Upper lobe of right lung (tissue), 1 donor: ENCODE results near the gene TNFRSF1B. TPM values are rescaled to one million over a fixed set of nuclear protein-coding genes. Genes with fewer than 3 reads are reported as not detected.

ENCODE experiments used
- ATAC-seq: fragments of 200-7000 bp; cut with Tn5 transposase; one replicate; pipeline ENCODE4 v1.9.1; 2020; ENCODE audit warnings: mild to moderate bottlenecking, moderate library complexity
- DNase-seq: peaks from one replicate; pipeline ENCODE4 v3.0.0-alpha.2; 2020
- H3K27ac ChIP-seq: fragments of 200-600 bp; one replicate; pipeline ENCODE4 v1.8.0; 2022
- H3K27me3 ChIP-seq: fragments of 200-600 bp; one replicate; pipeline ENCODE4 v1.8.0; 2022; ENCODE audit warnings: mild to moderate bottlenecking
- H3K36me3 ChIP-seq: fragments of 200-600 bp; one replicate; pipeline ENCODE4 v1.8.0; 2022
- H3K4me1 ChIP-seq: fragments of 200-600 bp; one replicate; pipeline ENCODE4 v1.8.0; 2022
- H3K4me3 ChIP-seq: fragments of 200-600 bp; one replicate; pipeline ENCODE4 v1.8.0; 2022; ENCODE audit warnings: mild to moderate bottlenecking
- H3K9me3 ChIP-seq: fragments of 200-600 bp; one replicate; pipeline ENCODE4 v1.8.0; 2022
- CTCF ChIP-seq: fragments of 200-600 bp; IDR thresholded peaks from one replicate; pipeline ENCODE4 v1.8.0; 2022; ENCODE audit warnings: antibody characterized with exemption
- intact Hi-C: fragments of 100-400 bp; cut with DNase I; formaldehyde crosslinking; loops from one replicate; pipeline ENCODE4 v1.11.0; 2022
- total RNA-seq: library from RNA; stranded (reverse); fragmentation: NEBNext Ultra II Directional; extraction: Animal tissue kit (Norgen Biotek cat#: 25700); gene quantifications from one replicate; pipeline ENCODE4 v1.2.1, GENCODE V29; 2021
- donor health status: DM: no; HTN: yes; CAD: no; lungs with severe emphysema.

TNFRSF1B gene
- total RNA-seq, 1 donor from 2014 or later: 62.4 TPM

- Histone ChIP-seq H3K4me3 (no peak overlapping the region), H3K27ac (peak overlapping the region; percentile 42), H3K9me3 (no peaks in the 10 kb centered on the region), H3K27me3 (no peaks in the 10 kb centered on the region), H3K36me3 (no peaks in the 10 kb centered on the region), H3K4me1 (peaks cover 19% of the 10 kb centered on the region)
- no peak for TF ChIP-seq CTCF
- intact Hi-C loops: loop anchor here (5.0 kb wide), 1 partner anchor 82 kb away; no protein-coding TSS in a partner anchor
- peak; percentile 54 for ATAC-seq
- DNase-seq: no peak
Observed at GRCh38 chr1:12125422-12126355, 41.1 kb upstream of the TNFRSF1B start.

- H3K27ac ChIP-seq: no peak overlapping the region
- intact Hi-C loops: loop anchor here (5.0 kb wide), 1 partner anchor 81 kb away; no protein-coding TSS in a partner anchor
- no peaks in the 10 kb centered on the region for H3K9me3 ChIP-seq
- no peaks in the 10 kb centered on the region for H3K27me3 ChIP-seq
- ATAC-seq (no peak), DNase-seq (no peak)
- no peak for TF ChIP-seq CTCF
- no peak overlapping the region for H3K4me3 ChIP-seq
- peaks cover 28% of the 10 kb centered on the region for H3K4me1 ChIP-seq
- no peaks in the 10 kb centered on the region for H3K36me3 ChIP-seq
Observed at GRCh38 chr1:12126781-12127180, 40.0 kb upstream of the TNFRSF1B start.

GRCh38 chr1:12127206-12127810, 39.5 kb upstream of the TNFRSF1B start:
- Histone ChIP-seq H3K27me3 (no peaks in the 10 kb centered on the region), H3K4me1 (peaks cover 34% of the 10 kb centered on the region), H3K36me3 (no peaks in the 10 kb centered on the region), H3K9me3 (no peaks in the 10 kb centered on the region), H3K27ac (no peak overlapping the region), H3K4me3 (no peak overlapping the region)
- TF ChIP-seq CTCF: no peak
- DNase-seq (no peak), ATAC-seq (no peak)
- intact Hi-C loops: loop anchor here (5.0 kb wide), 1 partner anchor 80 kb away; no protein-coding TSS in a partner anchor

- H3K27me3 ChIP-seq: no peaks in the 10 kb centered on the region
- DNase-seq (no peak), ATAC-seq (no peak)
- H3K27ac ChIP-seq: no peak overlapping the region
- no peaks in the 10 kb centered on the region for H3K36me3 ChIP-seq
- no peaks in the 10 kb centered on the region for H3K9me3 ChIP-seq
- peaks cover 40% of the 10 kb centered on the region for H3K4me1 ChIP-seq
- H3K4me3 ChIP-seq: no peak overlapping the region
- intact Hi-C loops: loop anchor here (5.0 kb wide), 1 partner anchor 79 kb away; no protein-coding TSS in a partner anchor
- no peak for TF ChIP-seq CTCF
Observed at GRCh38 chr1:12128120-12128519, 38.7 kb upstream of the TNFRSF1B start.

GRCh38 chr1:12129624-12130023, 37.2 kb upstream of the TNFRSF1B start:
- no peak for TF ChIP-seq CTCF
- intact Hi-C loops: loop anchor here (5.0 kb wide), 1 partner anchor 78 kb away; no protein-coding TSS in a partner anchor
- ATAC-seq (no peak), DNase-seq (no peak)
- Histone ChIP-seq H3K4me1 (peaks cover 41% of the 10 kb centered on the region), H3K9me3 (no peaks in the 10 kb centered on the region), H3K27ac (no peak overlapping the region), H3K4me3 (no peak overlapping the region), H3K36me3 (no peaks in the 10 kb centered on the region), H3K27me3 (no peaks in the 10 kb centered on the region)
